SHP77 (cell line): ENCODE results near the gene SND1.
"Not testable (repeated sequence)": the region's sequence is repeated elsewhere in the genome, so short reads cannot be mapped to it uniquely, and the experiment has no call there.

ENCODE experiments used
- DNase-seq, 2 experiments: peaks; one replicate each; lab custom pipeline; 2025; lab: John Stamatoyannopoulos, UW

Gene SND1

GRCh38 chr7:127961786-127962453, 309.9 kb downstream of the SND1 start:
- no peak for DNase-seq

- no peak for DNase-seq
These were observed 310.8 kb downstream of the SND1 start for GRCh38 chr7:127962589-127963361.

GRCh38 chr7:127963850-127964249, 311.9 kb downstream of the SND1 start:
- DNase-seq, result not testable (repeated sequence)

- no peak for DNase-seq
These were observed 315.3 kb downstream of the SND1 start for GRCh38 chr7:127967281-127967680.

GRCh38 chr7:127968547-127968946, 316.6 kb downstream of the SND1 start:
- no peak for DNase-seq

- no peak for DNase-seq
These were observed 321.8 kb downstream of the SND1 start for GRCh38 chr7:127973832-127974231.

GRCh38 chr7:127974446-127975035, 322.5 kb downstream of the SND1 start:
- no peak for DNase-seq

GRCh38 chr7:127976056-127976737, 324.2 kb downstream of the SND1 start:
- DNase-seq, result no peak

GRCh38 chr7:127976738-127977120, 324.7 kb downstream of the SND1 start:
- DNase-seq, result no peak

GRCh38 chr7:127978421-127978820, 326.4 kb downstream of the SND1 start:
- no peak for DNase-seq

- no peak for DNase-seq
These were observed 327.2 kb downstream of the SND1 start for GRCh38 chr7:127979113-127979727.

- no peak for DNase-seq
These were observed 327.7 kb downstream of the SND1 start for GRCh38 chr7:127979728-127980126.

GRCh38 chr7:127980901-127981300, 328.9 kb downstream of the SND1 start:
- DNase-seq, result no peak

GRCh38 chr7:127981965-127982364, 330.0 kb downstream of the SND1 start:
- DNase-seq, result no peak

- DNase-seq, result no peak
These were observed 331.9 kb downstream of the SND1 start for GRCh38 chr7:127983804-127984332.

GRCh38 chr7:127986581-127987521, 334.9 kb downstream of the SND1 start:
- no peak for DNase-seq

GRCh38 chr7:127988751-127989150, 336.8 kb downstream of the SND1 start:
- no peak for DNase-seq

- no peak for DNase-seq
These were observed 341.3 kb downstream of the SND1 start for GRCh38 chr7:127993317-127993716.

GRCh38 chr7:127993987-127994386, 342.0 kb downstream of the SND1 start:
- DNase-seq, result no peak

- no peak for DNase-seq
These were observed 343.3 kb downstream of the SND1 start for GRCh38 chr7:127995156-127995880.
